Measurements from ENCODE around the gene DENND1B. TPM values are rescaled to one million over a fixed set of nuclear protein-coding genes. Genes with fewer than 3 reads are reported as not detected.

Gene DENND1B
- total and polyA plus RNA-seq, 4 donors = 1.7 to 13.7 (median 7.9) TPM

GRCh38 chr1:197770243-197770642 is 5.0 kb downstream of the DENND1B start:
- no peaks in the 10 kb centered on the region for H3K9me3 ChIP-seq (ENCODE audit: control insufficient read depth in 4 of 4, low read length in 3 of 4)
- no peak overlapping the region for H3K9ac ChIP-seq (ENCODE audit: low read depth in 1 of 2, low read length in 2 of 2)
- H3K27ac ChIP-seq (ENCODE audit: low read depth in 1 of 2, low read length in 2 of 2) = no peak overlapping the region
- TF ChIP-seq RAD21 (IDR thresholded peaks at IDR 0.05) (no peak), ATF3 (IDR thresholded peaks at IDR 0.05) (no peak), HNF4A (conservative IDR thresholded peaks at IDR 0.05) (no peak)
- H3K27me3 ChIP-seq (ENCODE audit: control insufficient read depth in 4 of 4, insufficient read depth in 4 of 4, low read length in 3 of 4) = no peaks in the 10 kb centered on the region
- peaks cover 3 to 29% (median 12%) of the 10 kb centered on the region in 4 donors for H3K4me1 ChIP-seq (ENCODE audit: control insufficient read depth in 4 of 4, insufficient read depth in 4 of 4, low read length in 3 of 4)
- H3K4me3 ChIP-seq (ENCODE audit: low read depth in 1 of 3, low read length in 3 of 3) = no peak overlapping the region
- peaks cover 0 to 1% (median 0%) of the 10 kb centered on the region in 4 donors for H3K36me3 ChIP-seq (ENCODE audit: control insufficient read depth in 4 of 4, insufficient read depth in 3 of 4, low read depth in 1 of 4, low read length in 3 of 4)
- no peak for DNase-seq (ENCODE audit: low spot score)

- Histone ChIP-seq H3K36me3 (ENCODE audit: control insufficient read depth in 4 of 4, insufficient read depth in 3 of 4, low read depth in 1 of 4, low read length in 3 of 4) (peaks cover 0 to 1% (median 0%) of the 10 kb centered on the region in 4 donors), H3K4me1 (ENCODE audit: control insufficient read depth in 4 of 4, insufficient read depth in 4 of 4, low read length in 3 of 4) (peaks cover 3 to 27% (median 11%) of the 10 kb centered on the region in 4 donors), H3K4me3 (ENCODE audit: low read depth in 1 of 3, low read length in 3 of 3) (no peak overlapping the region), H3K27me3 (ENCODE audit: control insufficient read depth in 4 of 4, insufficient read depth in 4 of 4, low read length in 3 of 4) (no peaks in the 10 kb centered on the region), H3K27ac (ENCODE audit: low read depth in 1 of 2, low read length in 2 of 2) (no peak overlapping the region), H3K9ac (ENCODE audit: low read depth in 1 of 2, low read length in 2 of 2) (no peak overlapping the region), H3K9me3 (ENCODE audit: control insufficient read depth in 4 of 4, low read length in 3 of 4) (no peaks in the 10 kb centered on the region)
- TF ChIP-seq SP1 (IDR thresholded peaks at IDR 0.05) = no peak
- TF ChIP-seq NR2F2 (IDR thresholded peaks at IDR 0.05) = no peak
- no peak for TF ChIP-seq FOXA2 (IDR thresholded peaks at IDR 0.05)
- no peak for TF ChIP-seq TAF1 (conservative IDR thresholded peaks at IDR 0.05)
- TF ChIP-seq EGR1 (IDR thresholded peaks at IDR 0.05; ENCODE audit: low read depth in 2 of 2) = no peak
- DNase-seq (ENCODE audit: low spot score) = no peak
- 96% methylated on average over 4 of the region's 4 CpGs for WGBS
Measured at GRCh38 chr1:197769287-197769686, 6.0 kb downstream of the DENND1B start.

- Histone ChIP-seq H3K27ac (ENCODE audit: low read depth in 1 of 2, low read length in 2 of 2) (no peak overlapping the region), H3K9ac (ENCODE audit: low read depth in 1 of 2, low read length in 2 of 2) (peak overlapping the region in 1 of 2 donors; percentile 19), H3K4me1 (ENCODE audit: control insufficient read depth in 4 of 4, insufficient read depth in 4 of 4, low read length in 3 of 4) (peaks cover 3 to 16% (median 7%) of the 10 kb centered on the region in 4 donors), H3K36me3 (ENCODE audit: control insufficient read depth in 4 of 4, insufficient read depth in 3 of 4, low read depth in 1 of 4, low read length in 3 of 4) (peaks cover 0 to 1% (median 0%) of the 10 kb centered on the region in 4 donors), H3K27me3 (ENCODE audit: control insufficient read depth in 4 of 4, insufficient read depth in 4 of 4, low read length in 3 of 4) (no peaks in the 10 kb centered on the region), H3K4me3 (ENCODE audit: low read depth in 1 of 3, low read length in 3 of 3) (no peak overlapping the region), H3K9me3 (ENCODE audit: control insufficient read depth in 4 of 4, low read length in 3 of 4) (no peaks in the 10 kb centered on the region)
- DNase-seq (ENCODE audit: low spot score) = no peak
- TF ChIP-seq GABPA (IDR thresholded peaks at IDR 0.05 in 1 of 2, conservative IDR thresholded peaks at IDR 0.05 in 1 of 2) (no peak), RAD21 (IDR thresholded peaks at IDR 0.05) (no peak), NR2F2 (IDR thresholded peaks at IDR 0.05) (no peak), REST (IDR thresholded peaks at IDR 0.05) (no peak), FOXA2 (IDR thresholded peaks at IDR 0.05) (no peak), EGR1 (IDR thresholded peaks at IDR 0.05; ENCODE audit: low read depth in 2 of 2) (no peak), SP1 (IDR thresholded peaks at IDR 0.05) (no peak), JUND (IDR thresholded peaks at IDR 0.05) (no peak), HNF4A (conservative IDR thresholded peaks at IDR 0.05) (no peak), RXRA (IDR thresholded peaks at IDR 0.05) (no peak), FOXA1 (IDR thresholded peaks at IDR 0.05) (no peak), ATF3 (IDR thresholded peaks at IDR 0.05) (no peak)
- WGBS = 63% methylated on average over 4 of the region's 4 CpGs
Measured at GRCh38 chr1:197768014-197768805, 7.1 kb downstream of the DENND1B start.

All from liver (tissue), 9 donors.